ENCODE data around the gene XXYLT1. TPM values are rescaled to one million over a fixed set of nuclear protein-coding genes. Genes with fewer than 3 reads are reported as not detected.

Gene XXYLT1
- total and polyA plus RNA-seq, 10 of the 15 experiments (the other 5 are each of a cell fraction or from before 2014, with no cell fraction given): 1.2 to 14.2 (median 9.3) TPM

GRCh38 chr3:195212033-195212748, 58.8 kb downstream of the XXYLT1 start (continued):
- no peak for TF ChIP-seq ZBTB40 (IDR thresholded peaks at IDR 0.05; ENCODE audit: borderline replicate concordance)
- TF ChIP-seq LARP7 (IDR thresholded peaks at IDR 0.05): no peak
- no peak for TF ChIP-seq CHD1 (IDR thresholded peaks at IDR 0.05; ENCODE audit: low read depth, low read length)
- TF ChIP-seq MTA3 (IDR thresholded peaks at IDR 0.05; ENCODE audit: borderline replicate concordance, low read length): no peak
- no peak for TF ChIP-seq POLR2A (IDR thresholded peaks at IDR 0.05; ENCODE audit: low read depth, low read length)
- no peak for TF ChIP-seq EP300 (IDR thresholded peaks at IDR 0.05; ENCODE audit: borderline replicate concordance in 1 of 2, control insufficient read depth in 1 of 2, low read depth in 2 of 2, low read length in 2 of 2)
